HepG2 (cell line): ENCODE data around the gene MTHFD2L. TPM values are rescaled to one million over a fixed set of nuclear protein-coding genes. Genes with fewer than 3 reads are reported as not detected.

Source experiments
- ATAC-seq: fragments of 200-7000 bp; cut with Tn5 transposase; 3 replicates; pipeline ENCODE4 v1.9.1; 2020; ENCODE audit warnings: mild to moderate bottlenecking, moderate library complexity
- BruUV-seq: library from RNA; stranded (reverse); fragments of 400-500 nt; replicated peaks from 2 replicates; lab custom pipeline; 2021; lab: Mats Ljungman, UMichigan
- CTCF ChIA-PET: fragments of 300-600 bp; formaldehyde crosslinking; extraction: SDS; loops from one replicate; lab custom pipeline; 2021; ENCODE audit warnings: low total read pairs, inconsistent platforms, low intra/inter-chr PET ratio; lab: Yijun Ruan, JAX
- POLR2A ChIA-PET: fragments of 350-600 bp; sonication (Branson Sonifier 250); formaldehyde crosslinking; loops from one replicate; lab custom pipeline; 2020; ENCODE audit warnings: antibody characterized with exemption, inconsistent platforms; lab: Yijun Ruan, JAX
- DNase-seq: peaks from one replicate; pipeline ENCODE4 v3.0.0-alpha.2; 2015; ENCODE audit warnings: low spot score
- FAIRE-seq: peaks from 3 replicates; lab custom pipeline; 2011; peaks lifted over from hg19 to GRCh38; lab: Jason Lieb, UNC
- H2AFZ ChIP-seq: one replicate; pipeline ENCODE4 v1.6.1; 2011; ENCODE audit warnings: low read length, inconsistent platforms
- H3K27ac ChIP-seq: fragments of 300-600 bp; 3 replicates; pipeline ENCODE4 v1.8.0; 2011; ENCODE audit warnings: mixed run types, mild to moderate bottlenecking, mixed read lengths, low read length, inconsistent platforms; ENCODE audit not compliant: insufficient read depth; ENCODE audit errors: extremely low read length
- H3K27me3 ChIP-seq, 2 experiments: fragments of 200-600 bp in 1 of 2; 2 replicates in 1 of 2; 3 replicates in 1 of 2; pipeline versions ENCODE4 v1.6.0 to v1.8.0; 2011; ENCODE audit warnings: low read length in 2 of 2, mild to moderate bottlenecking in 2 of 2, moderate library complexity in 2 of 2, inconsistent platforms in 1 of 2; ENCODE audit not compliant: insufficient read depth in 2 of 2, control insufficient read depth in 1 of 2
- H3K36me3 ChIP-seq, 2 experiments: fragments of 200-600 bp in 1 of 2; replicated peaks in 1 of 2; 2 replicates in 1 of 2; 3 replicates in 1 of 2; pipeline versions ENCODE4 v1.5.1 to v1.8.0; 2011; ENCODE audit warnings: low read length in 2 of 2, inconsistent platforms in 1 of 2; ENCODE audit not compliant: insufficient read depth in 2 of 2, control insufficient read depth in 1 of 2
- H3K4me1 ChIP-seq: 2 replicates; pipeline ENCODE4 v1.5.1; 2012; ENCODE audit warnings: low read length, inconsistent platforms; ENCODE audit not compliant: insufficient read depth
- H3K4me2 ChIP-seq: 2 replicates; pipeline ENCODE4 v1.6.0; 2011; ENCODE audit warnings: low read depth, low read length, inconsistent platforms
- H3K4me3 ChIP-seq, 3 experiments: fragments of 200-600 bp in 1 of 3; sonication (generic), shearing (Covaris generic) in 1 of 3; replicated peaks in 1 of 3; 2 replicates each; pipeline ENCODE4 v1.5.1; 2011 to 2016; ENCODE audit warnings: low read length in 3 of 3, inconsistent platforms in 2 of 3, low read depth in 2 of 3, mild to moderate bottlenecking in 2 of 3, control low read depth in 1 of 3, mixed read lengths in 1 of 3; ENCODE audit not compliant: insufficient read depth in 1 of 3
- H3K79me2 ChIP-seq: one replicate; pipeline ENCODE4 v1.6.1; 2011; ENCODE audit warnings: low read length, inconsistent platforms; ENCODE audit not compliant: insufficient read depth
- H3K9ac ChIP-seq: 2 replicates; pipeline ENCODE4 v1.6.0; 2011; ENCODE audit warnings: mild to moderate bottlenecking, low read depth, low read length, inconsistent platforms; ENCODE audit not compliant: insufficient read depth
- H3K9me3 ChIP-seq: 2 replicates; pipeline ENCODE4 v1.5.1; 2012; ENCODE audit warnings: mild to moderate bottlenecking, low read length
- H4K20me1 ChIP-seq: 2 replicates; pipeline ENCODE4 v1.6.0; 2011; ENCODE audit warnings: inconsistent platforms, mild to moderate bottlenecking, low read length, moderate library complexity; ENCODE audit not compliant: insufficient read depth
- ATAD3A ChIP-seq: sonication (generic); formaldehyde crosslinking; IDR thresholded peaks from 2 replicates; pipeline ENCODE4 v1.4.0; 2020; ENCODE audit warnings: missing genetic modification reagents
- CENPT ChIP-seq: sonication (generic); formaldehyde crosslinking; IDR thresholded peaks from 2 replicates; pipeline ENCODE4 v1.8.0; 2022; ENCODE audit warnings: low read depth, mild to moderate bottlenecking, moderate library complexity, missing genetic modification reagents
- DR1 ChIP-seq: sonication (generic); formaldehyde crosslinking; IDR thresholded peaks from 2 replicates; pipeline ENCODE4 v1.8.0; 2021; ENCODE audit warnings: mild to moderate bottlenecking, missing genetic modification reagents, inconsistent platforms
- KLF16 ChIP-seq, 2 experiments: sonication (generic) in 1 of 2; formaldehyde crosslinking in 1 of 2; IDR thresholded peaks; 2 replicates each; pipeline versions ENCODE4 v1.6.1 to v1.8.0; 2016 to 2023; ENCODE audit warnings: missing genetic modification reagents in 2 of 2, missing compliant biosample characterization in 1 of 2
- KLF6 ChIP-seq: IDR thresholded peaks from 2 replicates; pipeline ENCODE4 v1.8.0; 2016; ENCODE audit warnings: missing biosample characterization, missing genetic modification reagents
- MTF1 ChIP-seq: sonication (generic); formaldehyde crosslinking; IDR thresholded peaks from 2 replicates; pipeline ENCODE4 v1.5.0; 2020; ENCODE audit warnings: missing genetic modification reagents
- NFYC ChIP-seq: IDR thresholded peaks from 2 replicates; pipeline ENCODE4 v1.6.1; 2016; ENCODE audit warnings: missing genetic modification reagents, missing compliant biosample characterization
- NR2C2 ChIP-seq: sonication (generic); formaldehyde crosslinking; IDR thresholded peaks from 2 replicates; pipeline ENCODE4 v1.4.0; 2020; ENCODE audit warnings: missing genetic modification reagents, mild to moderate bottlenecking, moderate library complexity, borderline replicate concordance
- SIN3B ChIP-seq: fragments of 150-350 bp; IDR thresholded peaks from 2 replicates; pipeline ENCODE4 v1.6.1; 2014; ENCODE audit warnings: low read length
- TCF12 ChIP-seq, 2 experiments: fragments of 450-650 bp in 1 of 2; sonication (generic) in 1 of 2; formaldehyde crosslinking in 1 of 2; IDR thresholded peaks; 2 replicates each; pipeline versions ENCODE4 v1.6.1 to v1.8.0; 2017 to 2022; ENCODE audit warnings: antibody characterized with exemption in 1 of 2, mild to moderate bottlenecking in 1 of 2, missing genetic modification reagents in 1 of 2, moderate library complexity in 1 of 2
- ZBTB10 ChIP-seq: sonication (generic); formaldehyde crosslinking; IDR thresholded peaks from 2 replicates; pipeline ENCODE4 v1.4.0; 2020; ENCODE audit warnings: missing genetic modification reagents, borderline replicate concordance
- ZNF230 ChIP-seq: sonication (generic); formaldehyde crosslinking; IDR thresholded peaks from 2 replicates; pipeline ENCODE4 v1.4.0; 2020; ENCODE audit warnings: mild to moderate bottlenecking, missing genetic modification reagents
- ZNF776 ChIP-seq: sonication (generic); formaldehyde crosslinking; IDR thresholded peaks from 2 replicates; pipeline ENCODE4 v1.4.0; 2020; ENCODE audit warnings: mild to moderate bottlenecking, missing genetic modification reagents
- WGBS: methylation state at CpG from one replicate; pipeline ENCODE4 v1.1.6; 2017; ENCODE audit warnings: low lambda C conversion rate; 5-methylcytosine and 5-hydroxymethylcytosine counted together
- in situ Hi-C: cut with HindIII; loops from 2 replicates; pipeline ENCODE4 v1.10.0; 2017; ENCODE audit warnings: low pct_unique_long_range_greater_than_20kb; ENCODE audit not compliant: extremely low pct_ligation_motif_present
- intact Hi-C: fragments of 100-400 bp; cut with micrococcal nuclease; formaldehyde crosslinking; loops from one replicate; pipeline ENCODE4 v1.10.0; 2022; ENCODE audit not compliant: unreplicated experiment
- polyA plus RNA-seq, 8 experiments: library from polyadenylated mRNA; depleted of rRNA in 3 of 8; stranded (reverse) in 7 of 8; unstranded in 1 of 8; fragments of >200 nt; fragmentation: Illumina TruSeq in 4 of 8; extraction: Trizol in 4 of 8; gene quantifications; 2 replicates each; pipeline versions ENCODE4 v1.2.1 to v1.2.3, GENCODE V29; 2011 to 2016; ENCODE audit warnings: low read depth in 4 of 8, missing spikeins in 1 of 8, mixed read lengths in 1 of 8; ENCODE audit not compliant: insufficient read depth in 1 of 8
- total RNA-seq, 5 experiments: library from RNA; depleted of rRNA; stranded (reverse); fragments of >200 nt; fragmentation: Illumina TruSeq; extraction: Trizol; gene quantifications; 2 replicates each; pipeline ENCODE4 v1.2.3, GENCODE V29; 2016; ENCODE audit warnings: low read depth in 1 of 5
- TF ChIP-seq, protein P1 (sequence below): sonication (generic); formaldehyde crosslinking; IDR thresholded peaks from 2 replicates; pipeline ENCODE4 v1.4.0; 2020; ENCODE audit warnings: missing genetic modification reagents, mild to moderate bottlenecking, borderline replicate concordance
- TF ChIP-seq, protein P2 (sequence below): sonication (generic); formaldehyde crosslinking; IDR thresholded peaks from 2 replicates; pipeline ENCODE4 v1.4.0; 2020; ENCODE audit warnings: missing genetic modification reagents
- TF ChIP-seq, protein P3 (sequence below): sonication (generic); formaldehyde crosslinking; IDR thresholded peaks from 2 replicates; pipeline ENCODE4 v1.4.0; 2020; ENCODE audit warnings: missing genetic modification reagents, mild to moderate bottlenecking, borderline replicate concordance

Gene MTHFD2L
- total and polyA plus RNA-seq, 2 of the 13 experiments (the other 11 are each of a cell fraction or from before 2014, with no cell fraction given): 10.5 to 14.9 TPM

DNA sequence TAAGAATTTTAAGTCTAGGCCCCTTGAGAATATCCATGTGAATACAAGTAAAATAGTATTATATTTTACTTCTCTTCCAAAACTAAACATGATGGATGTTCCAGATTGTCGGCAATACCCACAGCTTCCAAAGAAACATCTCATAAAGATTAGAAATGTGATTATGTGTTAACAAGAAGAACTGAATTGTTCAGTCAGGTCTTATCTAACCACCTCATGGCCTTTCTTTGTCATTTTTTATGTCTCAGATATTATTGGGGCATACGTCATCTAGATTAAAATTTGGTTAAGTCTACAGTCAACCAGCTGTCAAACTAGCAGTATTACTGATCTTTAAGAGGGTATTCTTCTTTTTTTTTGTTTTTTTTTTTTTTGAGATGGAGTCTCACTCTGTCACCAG, 160.4 kb downstream of the MTHFD2L start:
- FAIRE-seq: no peak
- WGBS: 33% methylated on average over 2 of the region's 2 CpGs
- intact Hi-C loops: no loop called here

More for the DNA sequence above, 160.4 kb downstream of the MTHFD2L start:
- Histone ChIP-seq H4K20me1 (no peaks in the 10 kb centered on the region), H3K9ac (no peak overlapping the region)
- POLR2A ChIA-PET: no interaction called here
- DNase-seq: no peak
- no peak for TF ChIP-seq KLF16 (CRISPR knock-in tag; IDR thresholded peaks at IDR 0.05)
- TF ChIP-seq ZBTB10 (CRISPR knock-in tag): no peak
- TF ChIP-seq ZNF776 (CRISPR knock-in tag): no peak
- no peak for TF ChIP-seq CENPT (CRISPR knock-in tag)
- no peak for TF ChIP-seq NR2C2 (CRISPR knock-in tag)
- TF ChIP-seq, protein P1, sequence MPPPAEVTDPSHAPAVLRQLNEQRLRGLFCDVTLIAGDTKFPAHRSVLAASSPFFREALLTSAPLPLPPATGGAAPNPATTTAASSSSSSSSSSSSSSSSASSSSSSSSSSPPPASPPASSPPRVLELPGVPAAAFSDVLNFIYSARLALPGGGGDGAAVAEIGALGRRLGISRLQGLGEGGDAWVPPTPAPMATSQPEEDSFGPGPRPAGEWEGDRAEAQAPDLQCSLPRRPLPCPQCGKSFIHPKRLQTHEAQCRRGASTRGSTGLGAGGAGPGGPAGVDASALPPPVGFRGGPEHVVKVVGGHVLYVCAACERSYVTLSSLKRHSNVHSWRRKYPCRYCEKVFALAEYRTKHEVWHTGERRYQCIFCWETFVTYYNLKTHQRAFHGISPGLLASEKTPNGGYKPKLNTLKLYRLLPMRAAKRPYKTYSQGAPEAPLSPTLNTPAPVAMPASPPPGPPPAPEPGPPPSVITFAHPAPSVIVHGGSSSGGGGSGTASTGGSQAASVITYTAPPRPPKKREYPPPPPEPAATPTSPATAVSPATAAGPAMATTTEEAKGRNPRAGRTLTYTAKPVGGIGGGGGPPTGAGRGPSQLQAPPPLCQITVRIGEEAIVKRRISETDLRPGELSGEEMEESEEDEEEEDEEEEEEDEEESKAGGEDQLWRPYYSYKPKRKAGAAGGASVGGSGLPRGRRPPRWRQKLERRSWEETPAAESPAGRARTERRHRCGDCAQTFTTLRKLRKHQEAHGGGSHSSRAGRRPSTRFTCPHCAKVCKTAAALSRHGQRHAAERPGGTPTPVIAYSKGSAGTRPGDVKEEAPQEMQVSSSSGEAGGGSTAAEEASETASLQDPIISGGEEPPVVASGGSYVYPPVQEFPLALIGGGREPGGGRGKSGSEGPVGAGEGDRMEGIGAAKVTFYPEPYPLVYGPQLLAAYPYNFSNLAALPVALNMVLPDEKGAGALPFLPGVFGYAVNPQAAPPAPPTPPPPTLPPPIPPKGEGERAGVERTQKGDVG (CRISPR knock-in tag): no peak
- no peak for TF ChIP-seq ZNF230
- no peak for TF ChIP-seq ATAD3A
- no peak for TF ChIP-seq TCF12 (IDR thresholded peaks at IDR 0.05)
- TF ChIP-seq TCF12 (CRISPR knock-in tag; IDR thresholded peaks at IDR 0.05): no peak
- TF ChIP-seq, protein P2, sequence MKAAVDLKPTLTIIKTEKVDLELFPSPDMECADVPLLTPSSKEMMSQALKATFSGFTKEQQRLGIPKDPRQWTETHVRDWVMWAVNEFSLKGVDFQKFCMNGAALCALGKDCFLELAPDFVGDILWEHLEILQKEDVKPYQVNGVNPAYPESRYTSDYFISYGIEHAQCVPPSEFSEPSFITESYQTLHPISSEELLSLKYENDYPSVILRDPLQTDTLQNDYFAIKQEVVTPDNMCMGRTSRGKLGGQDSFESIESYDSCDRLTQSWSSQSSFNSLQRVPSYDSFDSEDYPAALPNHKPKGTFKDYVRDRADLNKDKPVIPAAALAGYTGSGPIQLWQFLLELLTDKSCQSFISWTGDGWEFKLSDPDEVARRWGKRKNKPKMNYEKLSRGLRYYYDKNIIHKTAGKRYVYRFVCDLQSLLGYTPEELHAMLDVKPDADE: no peak
- TF ChIP-seq MTF1 (CRISPR knock-in tag): no peak
- TF ChIP-seq KLF6 (CRISPR knock-in tag): no peak
- no peak for TF ChIP-seq NFYC (CRISPR knock-in tag)
- no peak for TF ChIP-seq SIN3B
- TF ChIP-seq, protein P3, sequence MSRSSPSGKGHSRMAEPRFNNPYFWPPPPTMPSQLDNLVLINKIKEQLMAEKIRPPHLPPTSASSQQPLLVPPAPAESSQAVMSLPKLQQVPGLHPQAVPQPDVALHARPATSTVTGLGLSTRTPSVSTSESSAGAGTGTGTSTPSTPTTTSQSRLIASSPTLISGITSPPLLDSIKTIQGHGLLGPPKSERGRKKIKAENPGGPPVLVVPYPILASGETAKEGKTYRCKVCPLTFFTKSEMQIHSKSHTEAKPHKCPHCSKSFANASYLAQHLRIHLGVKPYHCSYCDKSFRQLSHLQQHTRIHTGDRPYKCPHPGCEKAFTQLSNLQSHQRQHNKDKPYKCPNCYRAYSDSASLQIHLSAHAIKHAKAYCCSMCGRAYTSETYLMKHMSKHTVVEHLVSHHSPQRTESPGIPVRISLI: no peak
- TF ChIP-seq DR1: no peak
- TF ChIP-seq, all 625 proteins: peak for 0
- Histone ChIP-seq H3K4me2 (no peak overlapping the region), H2AFZ (no peak overlapping the region), H3K4me3 (no peak overlapping the region), H3K27me3 (no peaks in the 10 kb centered on the region), H3K4me1 (no peaks in the 10 kb centered on the region), H3K9me3 (no peaks in the 10 kb centered on the region), H3K27ac (no peak overlapping the region), H3K36me3 (no peaks in the 10 kb centered on the region), H3K79me2 (no peaks in the 10 kb centered on the region)
- in situ Hi-C loops: no loop called here
- ATAC-seq: no peak
- CTCF ChIA-PET: no interaction called here
- no TSS peak for BruUV-seq
